NCI-H510A treated with DMSO at 0.1 percent for 48 hours (cell line): ENCODE measurements around the gene PPFIBP2.
A peak's percentile ranks its signal among the peaks of the same experiment; 100 is the strongest.

Experiments used
- DNase-seq: peaks from one replicate; lab custom pipeline; 2025; lab: John Stamatoyannopoulos, UW

PPFIBP2 gene

GRCh38 chr11:7513234-7514098, at the start of gene PPFIBP2:
Gene PPFIBP2, plus strand, starts transcription at chr11:7513999. Its CDS starts 35,477 bp downstream, at chr11:7549476.
- peak; percentile 68 for DNase-seq

GRCh38 chr11:7467652-7468051, 46.1 kb upstream of the PPFIBP2 start:
- no peak for DNase-seq

GRCh38 chr11:7469351-7469865, 44.4 kb upstream of the PPFIBP2 start:
- no peak for DNase-seq

GRCh38 chr11:7471071-7471470, 42.7 kb upstream of the PPFIBP2 start:
- DNase-seq: no peak

- DNase-seq: no peak
Observed at GRCh38 chr11:7473717-7474116, 40.1 kb upstream of the PPFIBP2 start.

- DNase-seq: no peak
Observed at GRCh38 chr11:7480113-7480512, 33.7 kb upstream of the PPFIBP2 start.

- no peak for DNase-seq
Observed at GRCh38 chr11:7484131-7484530, 29.7 kb upstream of the PPFIBP2 start.

- DNase-seq: no peak
Observed at GRCh38 chr11:7484645-7485044, 29.2 kb upstream of the PPFIBP2 start.

GRCh38 chr11:7485186-7486097, 28.4 kb upstream of the PPFIBP2 start, which contains the start of gene OLFML1:
Gene OLFML1, plus strand, starts transcription at chr11:7485506. Its CDS starts 370 bp downstream, at chr11:7485876.
- no peak for DNase-seq

GRCh38 chr11:7486098-7486780, 27.6 kb upstream of the PPFIBP2 start:
- no peak for DNase-seq

- no peak for DNase-seq
Observed at GRCh38 chr11:7486781-7487140, 27.0 kb upstream of the PPFIBP2 start.

- no peak for DNase-seq
Observed at GRCh38 chr11:7487360-7487759, 26.4 kb upstream of the PPFIBP2 start.

GRCh38 chr11:7488681-7489080, 25.1 kb upstream of the PPFIBP2 start:
- DNase-seq: no peak

GRCh38 chr11:7489376-7489775, 24.4 kb upstream of the PPFIBP2 start:
- DNase-seq: no peak

GRCh38 chr11:7490054-7490453, 23.7 kb upstream of the PPFIBP2 start:
- no peak for DNase-seq

GRCh38 chr11:7490535-7490934, 23.3 kb upstream of the PPFIBP2 start:
- DNase-seq: no peak

GRCh38 chr11:7492253-7492652, 21.5 kb upstream of the PPFIBP2 start:
- DNase-seq: no peak

- DNase-seq: no peak
Observed at GRCh38 chr11:7493670-7494069, 20.1 kb upstream of the PPFIBP2 start.

GRCh38 chr11:7494086-7494745, 19.6 kb upstream of the PPFIBP2 start:
- no peak for DNase-seq

- no peak for DNase-seq
Observed at GRCh38 chr11:7495882-7496551, 17.8 kb upstream of the PPFIBP2 start.

GRCh38 chr11:7498193-7498592, 15.6 kb upstream of the PPFIBP2 start:
- DNase-seq: no peak
